DOHH2 (cell line): ENCODE results near the gene FGF5.

Source experiments
- CTCF ChIP-seq: fragments of 200-600 bp; sonication (generic); IDR thresholded peaks from one replicate; pipeline ENCODE4 v1.5.1; 2014; ENCODE audit warnings: antibody characterized with exemption, mild to moderate bottlenecking, low read depth, low read length; ENCODE audit not compliant: poor library complexity, severe bottlenecking
- EZH2phosphoT487 ChIP-seq: fragments of 200-600 bp; sonication (generic); IDR thresholded peaks from 2 replicates; pipeline ENCODE4 v1.6.1; 2017; ENCODE audit warnings: borderline replicate concordance, mild to moderate bottlenecking, antibody characterized with exemption, low read length, moderate library complexity, mixed read lengths

- TF ChIP-seq CTCF, result no peak
- TF ChIP-seq EZH2phosphoT487, result no peak
Measured at GRCh38 chr4:80229590-80229989, 36.9 kb upstream of the FGF5 start.
